ENCODE measurements around the gene ERN1.

The ERN1 gene

DNA sequence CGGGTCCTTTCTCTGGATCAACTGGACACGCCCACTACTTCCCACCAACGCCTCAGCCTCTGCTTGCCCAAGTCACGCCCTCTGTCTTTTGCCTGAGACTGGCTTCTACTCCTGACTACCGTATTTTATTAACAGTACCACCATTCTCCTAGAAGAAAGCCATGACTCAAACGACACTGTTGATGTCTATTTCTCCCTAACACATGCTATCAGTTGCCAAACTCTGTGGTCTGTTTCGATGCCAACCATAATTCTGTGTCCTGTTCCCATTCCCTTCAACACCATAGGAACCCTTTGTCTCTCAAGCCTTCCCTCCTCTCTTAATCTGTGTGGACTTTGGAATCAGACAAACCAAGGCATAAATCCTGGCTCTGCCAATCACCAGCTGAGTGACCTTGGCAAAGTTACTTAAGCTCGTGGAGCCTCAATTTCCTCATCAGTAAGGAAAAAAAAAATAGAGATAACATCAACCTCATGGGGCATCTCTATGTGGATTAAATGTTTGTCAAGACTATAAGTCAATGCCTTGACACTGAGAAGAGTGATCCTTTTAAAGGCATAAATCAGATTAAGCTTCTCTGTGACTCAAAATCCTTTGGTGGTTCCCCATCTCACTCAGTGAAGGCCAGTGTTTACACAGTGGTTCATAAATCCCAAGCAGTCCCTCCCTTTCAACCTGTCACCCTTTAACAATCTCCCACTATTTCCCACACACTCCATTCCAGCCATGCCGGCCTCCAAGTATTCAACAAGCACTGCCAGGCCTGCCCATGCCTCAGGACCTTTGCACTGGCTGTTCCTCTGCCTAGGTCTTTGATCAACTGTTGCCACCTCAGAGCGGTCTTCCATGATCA, 45.6 kb downstream of the ERN1 start:
- TF ChIP-seq, protein P1, sequence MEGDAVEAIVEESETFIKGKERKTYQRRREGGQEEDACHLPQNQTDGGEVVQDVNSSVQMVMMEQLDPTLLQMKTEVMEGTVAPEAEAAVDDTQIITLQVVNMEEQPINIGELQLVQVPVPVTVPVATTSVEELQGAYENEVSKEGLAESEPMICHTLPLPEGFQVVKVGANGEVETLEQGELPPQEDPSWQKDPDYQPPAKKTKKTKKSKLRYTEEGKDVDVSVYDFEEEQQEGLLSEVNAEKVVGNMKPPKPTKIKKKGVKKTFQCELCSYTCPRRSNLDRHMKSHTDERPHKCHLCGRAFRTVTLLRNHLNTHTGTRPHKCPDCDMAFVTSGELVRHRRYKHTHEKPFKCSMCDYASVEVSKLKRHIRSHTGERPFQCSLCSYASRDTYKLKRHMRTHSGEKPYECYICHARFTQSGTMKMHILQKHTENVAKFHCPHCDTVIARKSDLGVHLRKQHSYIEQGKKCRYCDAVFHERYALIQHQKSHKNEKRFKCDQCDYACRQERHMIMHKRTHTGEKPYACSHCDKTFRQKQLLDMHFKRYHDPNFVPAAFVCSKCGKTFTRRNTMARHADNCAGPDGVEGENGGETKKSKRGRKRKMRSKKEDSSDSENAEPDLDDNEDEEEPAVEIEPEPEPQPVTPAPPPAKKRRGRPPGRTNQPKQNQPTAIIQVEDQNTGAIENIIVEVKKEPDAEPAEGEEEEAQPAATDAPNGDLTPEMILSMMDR (conservative IDR thresholded peaks at IDR 0.05; ENCODE audit: low read depth, low read length) = no peak
- H3K4me3 ChIP-seq (ENCODE audit: low read length) = no peak overlapping the region
- DNase-seq (ENCODE audit: low read depth) = no peak

DNA sequence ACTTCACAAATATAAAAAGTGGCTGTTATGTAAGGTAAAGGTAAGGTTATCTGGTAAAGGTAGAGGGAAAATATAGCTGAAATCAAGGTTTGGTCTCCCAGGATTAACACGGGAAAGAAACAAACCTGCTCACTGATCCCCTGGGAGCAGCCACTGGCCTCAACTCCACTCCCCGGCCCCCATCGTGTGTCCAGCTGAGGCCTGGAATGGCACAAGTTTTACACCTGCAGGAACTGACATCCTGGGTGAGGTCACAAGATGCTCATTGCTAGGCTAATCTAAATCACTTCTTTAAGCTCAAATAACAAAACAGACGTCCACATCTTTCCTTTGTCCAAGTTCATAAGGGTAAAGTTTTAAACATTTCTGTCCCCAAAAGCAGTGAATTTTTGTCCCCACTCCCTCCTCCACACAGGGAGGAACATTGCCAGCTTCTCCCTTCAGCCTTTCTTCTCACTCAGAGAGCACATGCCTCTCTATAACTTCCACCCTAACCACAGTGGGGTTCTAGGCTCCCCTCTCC, 46.3 kb downstream of the ERN1 start:
- DNase-seq (ENCODE audit: low read depth) = no peak

DNA sequence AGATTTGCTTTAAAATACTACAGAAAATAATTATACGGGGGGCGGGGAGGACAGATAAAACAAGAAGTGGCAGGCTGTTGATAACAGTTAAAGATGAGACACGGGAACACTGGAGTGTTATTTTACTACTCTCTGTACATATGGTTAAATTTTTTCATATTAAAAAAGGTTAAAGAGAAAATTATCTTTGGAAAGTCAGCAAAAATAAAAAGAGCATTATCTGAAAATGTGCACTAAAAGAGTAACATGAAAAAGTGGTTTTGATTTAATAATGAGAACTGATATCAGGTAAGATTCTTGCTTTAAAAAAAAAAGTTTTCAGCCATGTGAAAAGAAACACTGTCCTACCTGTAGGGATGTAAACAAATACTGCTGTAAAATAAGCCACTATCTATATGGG, 46.9 kb downstream of the ERN1 start:
- no peak for DNase-seq (ENCODE audit: low read depth)
- no peak overlapping the region for H3K4me3 ChIP-seq (ENCODE audit: low read length)
- TF ChIP-seq, protein P1 (conservative IDR thresholded peaks at IDR 0.05; ENCODE audit: low read depth, low read length) = no peak

More for the DNA sequence above, 46.3 kb downstream of the ERN1 start:
- no peak overlapping the region for H3K4me3 ChIP-seq (ENCODE audit: low read length)
- TF ChIP-seq, protein P1 (conservative IDR thresholded peaks at IDR 0.05; ENCODE audit: low read depth, low read length) = no peak

DNA sequence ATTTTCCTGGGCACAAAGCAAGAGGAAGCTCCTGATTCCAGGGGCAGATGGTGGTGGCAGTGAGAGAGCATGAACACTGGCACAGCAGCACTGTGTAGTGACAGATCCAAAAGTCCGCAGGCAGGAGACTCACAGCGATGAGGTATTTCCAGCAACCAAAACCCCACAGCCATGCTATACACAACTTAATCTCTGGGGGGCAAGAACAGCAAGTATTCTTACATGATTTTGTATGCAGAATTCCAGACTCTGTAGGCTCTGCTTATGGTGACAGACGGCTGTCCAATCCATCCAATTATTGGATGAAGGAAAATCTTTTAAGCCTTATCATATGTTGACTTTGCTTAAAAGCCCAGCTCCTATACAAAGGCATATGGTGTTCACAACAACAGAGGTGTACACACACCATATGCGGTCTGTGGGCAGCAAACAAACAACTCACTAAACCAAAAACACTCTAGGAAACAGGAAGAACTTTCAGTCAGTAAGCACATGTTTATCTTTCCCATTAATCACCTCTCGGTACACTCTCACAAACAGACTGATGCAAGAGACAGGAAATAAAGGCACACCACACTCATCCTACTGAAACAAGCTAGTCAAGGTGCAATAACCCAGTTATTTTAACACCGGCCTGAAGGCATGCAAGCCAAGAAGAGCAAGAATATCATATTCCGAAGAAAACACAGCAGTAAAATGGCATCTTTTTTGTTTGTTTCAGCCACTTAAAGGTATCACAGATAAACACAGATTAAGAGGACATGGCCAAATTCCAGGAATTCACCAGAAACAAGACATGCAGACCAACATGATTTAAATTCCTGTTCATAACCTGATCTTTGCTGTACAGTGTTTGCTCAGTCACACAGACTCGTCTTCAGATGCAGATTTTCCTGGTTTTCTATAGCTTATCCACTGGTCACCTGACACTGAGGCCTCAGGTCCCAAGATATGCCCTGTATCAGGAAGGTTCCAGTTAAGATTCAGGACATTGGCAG, 47.8 kb downstream of the ERN1 start:
- no peak for DNase-seq (ENCODE audit: low read depth)
- no peak overlapping the region for H3K4me3 ChIP-seq (ENCODE audit: low read length)
- TF ChIP-seq, protein P1 (conservative IDR thresholded peaks at IDR 0.05; ENCODE audit: low read depth, low read length) = no peak

DNA sequence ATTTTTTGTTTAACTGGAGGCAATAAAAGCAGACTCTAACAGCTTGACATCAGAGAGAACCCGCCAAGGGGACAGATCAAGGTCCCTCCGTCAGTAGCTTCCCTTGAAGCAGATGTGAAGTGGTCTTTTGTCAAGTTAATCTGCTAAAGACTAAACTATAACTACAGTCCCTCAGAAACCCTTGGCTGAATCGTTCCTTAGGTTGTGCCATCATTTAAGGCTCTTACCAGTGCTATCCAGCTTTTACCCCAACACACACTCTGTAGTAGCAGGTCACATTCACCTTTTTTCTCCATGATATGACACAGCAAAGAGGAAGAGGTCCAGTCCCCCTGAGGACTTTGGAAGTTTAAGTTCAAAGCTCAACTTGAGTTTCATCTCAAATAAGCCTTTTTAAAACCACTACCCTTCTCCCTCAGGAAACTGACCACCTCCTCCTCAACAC, 49.7 kb downstream of the ERN1 start:
- H3K4me3 ChIP-seq (ENCODE audit: low read length) = no peak overlapping the region
- TF ChIP-seq, protein P1 (conservative IDR thresholded peaks at IDR 0.05; ENCODE audit: low read depth, low read length) = no peak
- DNase-seq (ENCODE audit: low read depth) = no peak

DNA sequence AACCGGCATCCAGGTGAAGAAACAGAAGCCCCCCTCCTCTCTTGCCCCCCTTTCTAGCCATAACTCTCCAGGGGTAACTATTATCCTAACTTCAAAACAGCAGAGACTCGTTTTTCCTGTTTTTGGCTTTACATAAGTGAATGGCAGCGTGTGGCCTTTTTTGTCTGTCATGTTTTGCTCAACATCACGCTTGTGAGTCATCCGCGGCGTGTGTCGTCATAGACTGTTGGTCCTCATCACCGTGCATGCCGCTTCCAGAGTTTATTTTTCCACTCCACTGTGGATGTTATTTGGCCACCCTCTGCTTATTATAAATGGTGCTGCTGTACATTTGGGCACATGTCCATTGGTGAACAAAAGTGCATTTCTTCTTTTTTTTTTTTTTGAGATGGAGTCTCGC, 52.6 kb downstream of the ERN1 start:
- DNase-seq (ENCODE audit: low read depth) = no peak
- TF ChIP-seq, protein P1 (conservative IDR thresholded peaks at IDR 0.05; ENCODE audit: low read depth, low read length) = no peak
- no peak overlapping the region for H3K4me3 ChIP-seq (ENCODE audit: low read length)

Measured in retinal pigment epithelial cell (primary cell).